K562 (cell line): ENCODE results near the gene ACO2. TPM values are rescaled to one million over a fixed set of nuclear protein-coding genes. Genes with fewer than 3 reads are reported as not detected.

Source experiments
- DPF2 ChIP-seq: fragments of 450-650 bp; IDR thresholded peaks from 2 replicates; pipeline ENCODE4 v1.6.1; 2016
- MBD2 ChIP-seq: sonication (generic); IDR thresholded peaks from 2 replicates; pipeline ENCODE4 v1.6.1; 2016; ENCODE audit warnings: low read depth, borderline replicate concordance
- MEIS2 ChIP-seq: fragments of 450-650 bp; IDR thresholded peaks from 2 replicates; pipeline ENCODE4 v1.6.1; 2014; ENCODE audit warnings: mild to moderate bottlenecking; ENCODE audit not compliant: partially characterized antibody
- MYNN ChIP-seq, 2 experiments: sonication (generic); formaldehyde crosslinking in 1 of 2; IDR thresholded peaks; 2 replicates each; pipeline versions ENCODE4 v1.5.0 to v1.6.1; 2016 to 2020; ENCODE audit warnings: antibody characterized with exemption in 1 of 2, missing genetic modification reagents in 1 of 2
- NFRKB ChIP-seq: fragments of 450-650 bp; IDR thresholded peaks from 2 replicates; pipeline ENCODE4 v1.6.1; 2016; ENCODE audit warnings: low read depth
- PHF8 ChIP-seq: fragments of 200-600 bp; sonication (generic); IDR thresholded peaks from 2 replicates; pipeline ENCODE4 v1.6.1; 2012; ENCODE audit warnings: mixed run types, mild to moderate bottlenecking, inconsistent platforms, low read length, moderate library complexity, borderline replicate concordance
- RBBP5 ChIP-seq: fragments of 200-600 bp; sonication (generic); IDR thresholded peaks from 2 replicates; pipeline ENCODE4 v1.6.1; 2012; ENCODE audit warnings: borderline replicate concordance, mild to moderate bottlenecking, low read length, control low read depth, inconsistent platforms; ENCODE audit not compliant: insufficient read depth, poor library complexity, severe bottlenecking
- RBM22 ChIP-seq: fragments of 200-400 bp; formaldehyde crosslinking; IDR thresholded peaks from 2 replicates; pipeline ENCODE4 v1.6.1; 2018; ENCODE audit warnings: low read length, low read depth; ENCODE audit not compliant: poor library complexity, severe bottlenecking
- STAG1 ChIP-seq: sonication (generic); formaldehyde crosslinking; IDR thresholded peaks from 2 replicates; pipeline ENCODE4 v1.5.0; 2020; ENCODE audit warnings: missing genetic modification reagents, borderline replicate concordance
- TARDBP ChIP-seq: fragments of 450-650 bp; IDR thresholded peaks from 2 replicates; pipeline ENCODE4 v1.6.1; 2016
- TRIM24 ChIP-seq, 2 experiments: fragments of 450-650 bp; IDR thresholded peaks; 2 replicates each; pipeline ENCODE4 v1.6.1; 2016
- ZBTB1 ChIP-seq: sonication (generic); formaldehyde crosslinking; IDR thresholded peaks from 2 replicates; pipeline ENCODE4 v1.8.1; 2023; ENCODE audit warnings: missing genetic modification reagents, low read depth, mild to moderate bottlenecking, borderline replicate concordance
- ZNF133 ChIP-seq: fragments of 250-450 bp; sonication (Bioruptor Pico); IDR thresholded peaks from 2 replicates; pipeline ENCODE4 v1.4.0; 2020; ENCODE audit warnings: mild to moderate bottlenecking
- ZNF511 ChIP-seq: sonication (generic); formaldehyde crosslinking; IDR thresholded peaks from 2 replicates; pipeline ENCODE4 v1.8.0; 2022; ENCODE audit warnings: mild to moderate bottlenecking, missing genetic modification reagents
- ZNF766 ChIP-seq: fragments of 200-800 bp; sonication (Bioruptor generic); conservative IDR thresholded peaks from 2 replicates; pipeline ENCODE4 v1.6.1; 2016; ENCODE audit warnings: missing genetic modification characterization, missing compliant biosample characterization
- polyA plus RNA-seq, 8 experiments: library from polyadenylated mRNA; depleted of rRNA in 4 of 8; stranded (reverse) in 5 of 8; unstranded in 3 of 8; fragments of >200 nt; fragmentation: Nextera tagmentation in 2 of 8; fragmentation: Illumina TruSeq in 1 of 8; extraction: Ambion mirVana in 2 of 8; extraction: Trizol in 1 of 8; gene quantifications; 2 replicates each; pipeline versions ENCODE4 v1.2.1 to v1.2.3, GENCODE V29; 2011 to 2014; ENCODE audit warnings: inconsistent platforms in 1 of 8, missing spikeins in 1 of 8
- total RNA-seq, 7 experiments: library from RNA; depleted of rRNA in 6 of 7; stranded (reverse); fragments of >200 nt in 6 of 7; fragmentation: Illumina TruSeq in 2 of 7; extraction: Trizol in 2 of 7; gene quantifications; 2 replicates each; pipeline versions ENCODE4 v1.2.1 to v1.2.3, GENCODE V29; 2011 to 2021; ENCODE audit warnings: low replicate concordance in 1 of 7
- TF ChIP-seq, protein P1 (sequence below), 2 experiments: fragments of 200-800 bp in 1 of 2; sonication (Bioruptor generic) in 1 of 2; sonication (generic) in 1 of 2; formaldehyde crosslinking in 1 of 2; IDR thresholded peaks in 1 of 2; conservative IDR thresholded peaks in 1 of 2; 2 replicates each; pipeline versions ENCODE4 v1.5.0 to v1.6.1; 2016 to 2020; ENCODE audit warnings: missing compliant biosample characterization in 1 of 2, missing genetic modification characterization in 1 of 2, missing genetic modification reagents in 1 of 2
- TF ChIP-seq, protein P2 (sequence below): fragments of 250-450 bp; sonication (Bioruptor Pico); IDR thresholded peaks from 2 replicates; pipeline ENCODE4 v1.5.0; 2020; ENCODE audit warnings: mild to moderate bottlenecking
- TF ChIP-seq, protein P3 (sequence below): fragments of 450-650 bp; formaldehyde crosslinking; IDR thresholded peaks from 2 replicates; pipeline ENCODE4 v1.4.0; 2020; ENCODE audit warnings: mild to moderate bottlenecking, moderate library complexity
- TF ChIP-seq, protein P4 (sequence below): sonication (generic); formaldehyde crosslinking; IDR thresholded peaks from 2 replicates; pipeline ENCODE4 v1.8.1; 2023; ENCODE audit warnings: mild to moderate bottlenecking, missing genetic modification reagents

The ACO2 gene
- total and polyA plus RNA-seq, 9 of the 15 experiments (the other 6 are each of a cell fraction or from before 2014, with no cell fraction given) = 16.2 to 119 (median 43.2) TPM

DNA sequence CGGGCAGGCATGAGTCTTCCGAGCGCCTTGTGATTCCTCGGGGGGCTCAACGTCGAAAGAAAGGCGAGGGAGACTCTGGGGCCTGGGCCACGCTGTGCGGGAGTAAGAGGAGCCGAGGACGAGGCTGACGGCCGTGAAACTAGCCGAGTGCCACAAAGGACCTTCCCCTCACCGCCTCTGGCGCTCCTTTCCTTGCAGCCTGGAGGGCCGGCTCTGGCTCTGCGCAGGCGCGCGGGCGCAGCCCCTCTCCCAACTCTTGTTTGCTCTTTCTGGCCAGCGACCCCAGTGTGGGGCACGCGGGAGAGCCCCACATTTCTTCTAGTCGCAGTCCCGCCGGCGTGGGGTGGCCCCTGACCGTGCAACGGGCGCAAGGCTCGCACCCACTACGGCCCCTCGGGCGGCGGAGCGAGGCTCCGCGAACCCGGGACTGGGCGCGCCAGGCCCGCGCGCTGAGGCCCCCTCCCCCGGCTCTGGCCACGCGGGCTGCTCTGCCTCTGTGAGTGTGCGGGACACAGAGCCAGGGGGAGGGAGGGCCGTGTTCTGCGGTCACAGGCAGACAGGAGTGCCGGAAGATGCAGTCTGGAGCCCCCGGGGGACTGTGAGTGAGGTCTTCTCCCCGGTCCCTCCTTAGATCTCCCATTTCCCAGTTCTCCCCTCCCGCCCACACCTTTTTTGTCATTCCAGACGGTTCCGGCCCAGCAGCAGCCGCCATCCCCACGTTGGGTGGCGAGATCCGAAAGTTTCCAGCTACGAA is 21.3 kb upstream of the ACO2 start (continued):
- TF ChIP-seq, protein P1, sequence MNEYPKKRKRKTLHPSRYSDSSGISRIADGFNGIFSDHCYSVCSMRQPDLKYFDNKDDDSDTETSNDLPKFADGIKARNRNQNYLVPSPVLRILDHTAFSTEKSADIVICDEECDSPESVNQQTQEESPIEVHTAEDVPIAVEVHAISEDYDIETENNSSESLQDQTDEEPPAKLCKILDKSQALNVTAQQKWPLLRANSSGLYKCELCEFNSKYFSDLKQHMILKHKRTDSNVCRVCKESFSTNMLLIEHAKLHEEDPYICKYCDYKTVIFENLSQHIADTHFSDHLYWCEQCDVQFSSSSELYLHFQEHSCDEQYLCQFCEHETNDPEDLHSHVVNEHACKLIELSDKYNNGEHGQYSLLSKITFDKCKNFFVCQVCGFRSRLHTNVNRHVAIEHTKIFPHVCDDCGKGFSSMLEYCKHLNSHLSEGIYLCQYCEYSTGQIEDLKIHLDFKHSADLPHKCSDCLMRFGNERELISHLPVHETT (CRISPR knock-in tag; conservative IDR thresholded peaks at IDR 0.05 in 1 of 2, IDR thresholded peaks at IDR 0.05 in 1 of 2) = no peak
- no peak for TF ChIP-seq TRIM24 (IDR thresholded peaks at IDR 0.05)
- TF ChIP-seq, protein P2, sequence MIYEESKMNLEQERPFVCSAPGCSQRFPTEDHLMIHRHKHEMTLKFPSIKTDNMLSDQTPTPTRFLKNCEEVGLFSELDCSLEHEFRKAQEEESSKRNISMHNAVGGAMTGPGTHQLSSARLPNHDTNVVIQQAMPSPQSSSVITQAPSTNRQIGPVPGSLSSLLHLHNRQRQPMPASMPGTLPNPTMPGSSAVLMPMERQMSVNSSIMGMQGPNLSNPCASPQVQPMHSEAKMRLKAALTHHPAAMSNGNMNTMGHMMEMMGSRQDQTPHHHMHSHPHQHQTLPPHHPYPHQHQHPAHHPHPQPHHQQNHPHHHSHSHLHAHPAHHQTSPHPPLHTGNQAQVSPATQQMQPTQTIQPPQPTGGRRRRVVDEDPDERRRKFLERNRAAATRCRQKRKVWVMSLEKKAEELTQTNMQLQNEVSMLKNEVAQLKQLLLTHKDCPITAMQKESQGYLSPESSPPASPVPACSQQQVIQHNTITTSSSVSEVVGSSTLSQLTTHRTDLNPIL = no peak
- no peak for TF ChIP-seq ZNF511
- TF ChIP-seq ZNF133 (CRISPR knock-in tag) = no peak
- peak; percentile 31 for TF ChIP-seq RBBP5
- peak; percentile 57 for TF ChIP-seq MEIS2
- TF ChIP-seq ZBTB1 (CRISPR knock-in tag) = 0 out of 2 replicates have a peak, but pooled peaks have one; percentile 18
- TF ChIP-seq NFRKB = peak; percentile 57; the same call in 1 of the 2 replicates
- no peak for TF ChIP-seq TARDBP
- TF ChIP-seq RBM22 = peak; percentile 20
- TF ChIP-seq, protein P3, sequence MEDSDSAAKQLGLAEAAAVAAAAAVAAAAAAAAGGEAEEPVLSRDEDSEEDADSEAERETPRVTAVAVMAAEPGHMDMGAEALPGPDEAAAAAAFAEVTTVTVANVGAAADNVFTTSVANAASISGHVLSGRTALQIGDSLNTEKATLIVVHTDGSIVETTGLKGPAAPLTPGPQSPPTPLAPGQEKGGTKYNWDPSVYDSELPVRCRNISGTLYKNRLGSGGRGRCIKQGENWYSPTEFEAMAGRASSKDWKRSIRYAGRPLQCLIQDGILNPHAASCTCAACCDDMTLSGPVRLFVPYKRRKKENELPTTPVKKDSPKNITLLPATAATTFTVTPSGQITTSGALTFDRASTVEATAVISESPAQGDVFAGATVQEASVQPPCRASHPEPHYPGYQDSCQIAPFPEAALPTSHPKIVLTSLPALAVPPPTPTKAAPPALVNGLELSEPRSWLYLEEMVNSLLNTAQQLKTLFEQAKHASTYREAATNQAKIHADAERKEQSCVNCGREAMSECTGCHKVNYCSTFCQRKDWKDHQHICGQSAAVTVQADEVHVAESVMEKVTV (CRISPR knock-in tag) = no peak
- no peak for TF ChIP-seq STAG1
- TF ChIP-seq MBD2 = no peak
- TF ChIP-seq, protein P4, sequence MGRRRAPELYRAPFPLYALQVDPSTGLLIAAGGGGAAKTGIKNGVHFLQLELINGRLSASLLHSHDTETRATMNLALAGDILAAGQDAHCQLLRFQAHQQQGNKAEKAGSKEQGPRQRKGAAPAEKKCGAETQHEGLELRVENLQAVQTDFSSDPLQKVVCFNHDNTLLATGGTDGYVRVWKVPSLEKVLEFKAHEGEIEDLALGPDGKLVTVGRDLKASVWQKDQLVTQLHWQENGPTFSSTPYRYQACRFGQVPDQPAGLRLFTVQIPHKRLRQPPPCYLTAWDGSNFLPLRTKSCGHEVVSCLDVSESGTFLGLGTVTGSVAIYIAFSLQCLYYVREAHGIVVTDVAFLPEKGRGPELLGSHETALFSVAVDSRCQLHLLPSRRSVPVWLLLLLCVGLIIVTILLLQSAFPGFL (CRISPR knock-in tag) = no peak
- TF ChIP-seq MYNN (IDR thresholded peaks at IDR 0.05) = no peak
- TF ChIP-seq MYNN (CRISPR knock-in tag; IDR thresholded peaks at IDR 0.05) = no peak
- peak; percentile 26; the same call in 1 of the 2 replicates for TF ChIP-seq PHF8
- no peak for TF ChIP-seq ZNF766 (CRISPR knock-in tag)
- TF ChIP-seq DPF2 = no peak
